HUES64 (cell line): Measurements from ENCODE around the gene SYNDIG1L.

Experiments
- H3K27ac ChIP-seq: 2 replicates; pipeline ENCODE4 v1.7.0; 2013; ENCODE audit warnings: low read depth, low read length, inconsistent platforms
- H3K27me3 ChIP-seq: 2 replicates; pipeline ENCODE4 v1.6.1; 2013; ENCODE audit warnings: mild to moderate bottlenecking, low read length; ENCODE audit not compliant: insufficient read depth
- H3K36me3 ChIP-seq: 2 replicates; pipeline ENCODE4 v1.6.1; 2013; ENCODE audit warnings: mild to moderate bottlenecking, low read length; ENCODE audit not compliant: insufficient read depth
- H3K4me1 ChIP-seq: 2 replicates; pipeline ENCODE4 v1.6.1; 2013; ENCODE audit warnings: mild to moderate bottlenecking, low read length, moderate library complexity; ENCODE audit not compliant: insufficient read depth
- H3K4me3 ChIP-seq: 2 replicates; pipeline ENCODE4 v1.5.1; 2013; ENCODE audit warnings: mild to moderate bottlenecking, low read length, moderate library complexity
- H3K9ac ChIP-seq: 2 replicates; pipeline ENCODE4 v1.6.1; 2013; ENCODE audit warnings: mild to moderate bottlenecking, low read depth, low read length
- H3K9me3 ChIP-seq: 2 replicates; pipeline ENCODE4 v1.6.1; 2013; ENCODE audit warnings: low read depth, low read length; ENCODE audit not compliant: insufficient read depth
- WGBS: fragments of 150-250, 120-280 bp; methylation state at CpG from one replicate; pipeline ENCODE4 v1.1.7; 2013; ENCODE audit warnings: missing lambda C conversion rate; 5-methylcytosine and 5-hydroxymethylcytosine counted together

The SYNDIG1L gene

GRCh38 chr14:74429221-74429691 is 3.2 kb upstream of the SYNDIG1L start:
- peak overlapping the region; percentile 88; the same call in 1 of the 2 replicates for H3K27ac ChIP-seq
- H3K4me1 ChIP-seq = peaks cover 32% of the 10 kb centered on the region
- no peaks in the 10 kb centered on the region for H3K36me3 ChIP-seq
- H3K4me3 ChIP-seq = no peak overlapping the region
- H3K9me3 ChIP-seq = no peaks in the 10 kb centered on the region
- no peak overlapping the region for H3K9ac ChIP-seq
- peaks cover 18% of the 10 kb centered on the region for H3K27me3 ChIP-seq
- WGBS = 11% methylated on average over 4 of the region's 4 CpGs

GRCh38 chr14:74427651-74428050 is 1.6 kb upstream of the SYNDIG1L start:
- Histone ChIP-seq H3K27ac (no peak overlapping the region), H3K9ac (no peak overlapping the region), H3K9me3 (no peaks in the 10 kb centered on the region), H3K4me3 (no peak overlapping the region), H3K4me1 (peaks cover 25% of the 10 kb centered on the region), H3K36me3 (no peaks in the 10 kb centered on the region), H3K27me3 (peaks cover 22% of the 10 kb centered on the region)
- WGBS = no CpG with 5 or more reads among the region's 1 CpG

GRCh38 chr14:74425525-74426201 is 347 bp downstream of the SYNDIG1L start:
- Histone ChIP-seq H3K36me3 (no peaks in the 10 kb centered on the region), H3K27me3 (peaks cover 22% of the 10 kb centered on the region), H3K9me3 (no peaks in the 10 kb centered on the region), H3K27ac (no peak overlapping the region), H3K4me3 (peak overlapping the region; percentile 53), H3K4me1 (peaks cover 21% of the 10 kb centered on the region), H3K9ac (no peak overlapping the region; the same call in 1 of the 2 replicates)
- 4% methylated on average over 65 of the region's 66 CpGs for WGBS

GRCh38 chr14:74424606-74425005 is 1.4 kb downstream of the SYNDIG1L start:
- Histone ChIP-seq H3K9ac (no peak overlapping the region), H3K27ac (no peak overlapping the region), H3K27me3 (peaks cover 22% of the 10 kb centered on the region), H3K36me3 (no peaks in the 10 kb centered on the region), H3K4me1 (peaks cover 14% of the 10 kb centered on the region), H3K9me3 (no peaks in the 10 kb centered on the region), H3K4me3 (no peak overlapping the region)
- WGBS = 83% methylated on average over 3 of the region's 3 CpGs

DNA sequence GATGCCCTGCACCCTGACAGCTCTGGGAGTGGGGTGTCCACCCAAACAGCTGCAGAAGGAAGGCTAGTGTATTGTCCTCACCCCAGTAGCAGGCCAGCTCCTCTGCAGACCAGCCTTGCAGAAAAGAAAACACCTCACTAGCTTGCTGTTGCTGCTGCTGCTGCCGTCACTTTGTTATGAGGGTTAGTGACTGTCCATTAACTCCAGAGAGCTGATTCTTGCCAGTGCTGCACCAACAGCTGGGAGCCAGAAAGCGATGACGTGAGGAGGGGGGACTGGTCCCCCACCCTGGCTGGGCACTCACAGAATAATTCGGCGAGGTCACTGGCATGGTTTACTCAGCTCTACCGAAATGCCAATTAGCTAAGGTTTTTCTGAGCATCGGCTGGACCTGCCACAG is 2.8 kb downstream of the SYNDIG1L start:
- no peak overlapping the region for H3K27ac ChIP-seq
- no peaks in the 10 kb centered on the region for H3K9me3 ChIP-seq
- peaks cover 22% of the 10 kb centered on the region for H3K27me3 ChIP-seq
- no peak overlapping the region for H3K9ac ChIP-seq
- peaks cover 3% of the 10 kb centered on the region; the same call in 1 of the 2 replicates for H3K4me1 ChIP-seq
- WGBS = 89% methylated on average over 7 of the region's 7 CpGs
- H3K36me3 ChIP-seq = no peaks in the 10 kb centered on the region
- no peak overlapping the region for H3K4me3 ChIP-seq

- WGBS = 86% methylated on average over 5 of the region's 5 CpGs
- H3K36me3 ChIP-seq = no peaks in the 10 kb centered on the region
- H3K27ac ChIP-seq = no peak overlapping the region
- no peak overlapping the region for H3K9ac ChIP-seq
- peaks cover 8% of the 10 kb centered on the region; the same call in 1 of the 2 replicates for H3K4me1 ChIP-seq
- no peaks in the 10 kb centered on the region for H3K9me3 ChIP-seq
- H3K4me3 ChIP-seq = no peak overlapping the region
- peaks cover 22% of the 10 kb centered on the region for H3K27me3 ChIP-seq
These were observed 4.0 kb downstream of the SYNDIG1L start for GRCh38 chr14:74421981-74422380.

DNA sequence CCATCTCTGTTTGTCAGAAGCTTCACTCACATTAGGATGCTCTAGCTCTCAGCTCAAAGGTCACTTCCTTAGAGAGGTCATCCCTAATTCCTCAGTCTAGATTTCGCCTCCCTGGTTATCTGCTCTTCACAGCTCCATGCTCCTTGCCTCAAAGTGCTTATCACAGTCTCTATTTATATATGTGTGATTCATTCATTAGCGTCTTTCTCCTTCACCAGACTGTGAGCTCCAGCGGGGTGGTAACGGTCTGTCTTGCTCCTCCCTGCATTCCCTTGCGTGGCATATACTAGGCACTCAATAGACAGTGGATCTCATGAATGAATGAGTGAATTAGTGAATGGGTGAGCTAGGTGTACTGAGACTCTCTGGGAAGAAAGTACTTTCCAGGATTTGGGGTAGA is 6.9 kb downstream of the SYNDIG1L start:
- Histone ChIP-seq H3K27ac (no peak overlapping the region), H3K27me3 (peaks cover 3% of the 10 kb centered on the region; the same call in 1 of the 2 replicates), H3K4me1 (peaks cover 18% of the 10 kb centered on the region), H3K9me3 (no peaks in the 10 kb centered on the region), H3K9ac (no peak overlapping the region), H3K4me3 (no peak overlapping the region), H3K36me3 (no peaks in the 10 kb centered on the region)
- WGBS = 79% methylated on average over 5 of the region's 5 CpGs

- Histone ChIP-seq H3K4me3 (no peak overlapping the region), H3K9me3 (no peaks in the 10 kb centered on the region), H3K4me1 (peaks cover 27% of the 10 kb centered on the region), H3K27ac (no peak overlapping the region), H3K9ac (no peak overlapping the region), H3K27me3 (no peaks in the 10 kb centered on the region), H3K36me3 (no peaks in the 10 kb centered on the region)
- 76% methylated on average over 8 of the region's 8 CpGs for WGBS
These were observed 8.0 kb downstream of the SYNDIG1L start for GRCh38 chr14:74418031-74418430.

GRCh38 chr14:74417611-74418010 is 8.4 kb downstream of the SYNDIG1L start:
- no peak overlapping the region for H3K4me3 ChIP-seq
- no peaks in the 10 kb centered on the region for H3K9me3 ChIP-seq
- WGBS = 81% methylated on average over 3 of the region's 3 CpGs
- no peak overlapping the region for H3K27ac ChIP-seq
- H3K27me3 ChIP-seq = no peaks in the 10 kb centered on the region
- peaks cover 28% of the 10 kb centered on the region for H3K4me1 ChIP-seq
- no peak overlapping the region for H3K9ac ChIP-seq
- no peaks in the 10 kb centered on the region for H3K36me3 ChIP-seq

DNA sequence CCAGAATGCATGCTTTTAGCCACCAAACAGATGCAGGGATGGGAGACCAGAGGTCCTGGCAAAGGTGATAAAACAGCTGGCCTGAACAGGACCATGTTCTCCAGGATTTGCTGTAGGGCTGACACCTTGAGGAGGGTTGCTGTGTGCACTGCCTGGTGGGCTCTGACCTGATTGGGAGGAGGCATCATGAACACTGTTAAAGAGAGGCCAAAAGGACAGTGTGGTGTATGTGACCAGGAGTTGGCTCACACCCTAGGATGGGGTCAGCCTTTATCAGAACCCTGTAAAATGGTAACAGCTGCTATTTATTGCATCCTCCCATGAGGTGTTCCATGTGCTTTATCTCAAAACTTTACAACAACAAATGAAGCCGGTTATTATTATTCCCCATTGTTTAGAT is 8.8 kb downstream of the SYNDIG1L start:
- Histone ChIP-seq H3K4me3 (no peak overlapping the region), H3K27me3 (no peaks in the 10 kb centered on the region), H3K36me3 (no peaks in the 10 kb centered on the region), H3K4me1 (peaks cover 28% of the 10 kb centered on the region), H3K27ac (no peak overlapping the region), H3K9me3 (no peaks in the 10 kb centered on the region), H3K9ac (no peak overlapping the region)
- 88% methylated on average over 1 of the region's 1 CpG for WGBS

DNA sequence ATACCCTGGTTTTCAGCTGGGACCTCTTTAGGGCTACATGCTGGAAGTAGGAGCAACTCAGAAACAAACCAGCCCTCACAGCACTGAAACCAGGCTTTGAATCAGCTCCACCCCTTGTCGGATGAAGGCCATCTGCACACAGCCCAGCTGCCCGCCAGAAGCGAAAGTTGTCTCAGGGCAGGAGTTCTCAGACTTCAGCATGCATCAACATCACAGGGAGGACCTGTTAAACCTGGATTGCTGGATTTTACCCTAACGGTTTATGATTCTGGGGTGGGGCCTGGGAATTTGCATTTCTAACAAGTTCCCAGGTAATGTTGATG is 10.9 kb downstream of the SYNDIG1L start:
- Histone ChIP-seq H3K4me1 (peaks cover 28% of the 10 kb centered on the region), H3K27ac (peak overlapping the region; percentile 31; the same call in 1 of the 2 replicates), H3K36me3 (no peaks in the 10 kb centered on the region), H3K27me3 (no peaks in the 10 kb centered on the region), H3K9me3 (no peaks in the 10 kb centered on the region), H3K9ac (no peak overlapping the region), H3K4me3 (no peak overlapping the region)
- 54% methylated on average over 4 of the region's 4 CpGs for WGBS
